Mesothelial cell of epicardium (in vitro differentiated cells): ENCODE data around the gene FMNL2. TPM values are rescaled to one million over a fixed set of nuclear protein-coding genes. Genes with fewer than 3 reads are reported as not detected.

Experiments used
- DNase-seq, 2 experiments: peaks; one replicate each; pipeline ENCODE4 v3.0.0; 2021; ENCODE audit warnings: low spot score in 2 of 2; ENCODE audit not compliant: unreplicated experiment in 2 of 2
- H3K27ac Mint-ChIP-seq: 2 replicates; pipeline ENCODE4 v1.8.0; 2021; ENCODE audit warnings: mixed read lengths
- H3K27me3 Mint-ChIP-seq: 2 replicates; pipeline ENCODE4 v1.8.0; 2021; ENCODE audit warnings: low read depth, mixed read lengths
- H3K36me3 Mint-ChIP-seq: 2 replicates; pipeline ENCODE4 v1.8.0; 2021; ENCODE audit warnings: mixed read lengths
- H3K4me1 Mint-ChIP-seq: 2 replicates; pipeline ENCODE4 v1.8.0; 2021; ENCODE audit warnings: mixed read lengths
- H3K4me3 Mint-ChIP-seq: 2 replicates; pipeline ENCODE4 v1.8.0; 2021; ENCODE audit warnings: mild to moderate bottlenecking, moderate library complexity, mixed read lengths
- H3K9me3 Mint-ChIP-seq: 2 replicates; pipeline ENCODE4 v1.8.0; 2021; ENCODE audit warnings: mixed read lengths
- total RNA-seq: library from RNA; stranded (reverse); gene quantifications from 3 replicates; pipeline ENCODE4 v1.2.1, GENCODE V29; 2021
- TF ChIP-seq, protein P1 (sequence below): fragments of 200-600 bp; sonication (generic); IDR thresholded peaks from one replicate; pipeline ENCODE4 v1.5.0; 2021; ENCODE audit warnings: antibody characterized with exemption; ENCODE audit not compliant: unreplicated experiment

The FMNL2 gene
- total RNA-seq, 1 donor from 2014 or later: 52.6 TPM

GRCh38 chr2:152376385-152376784 is 41.4 kb downstream of the FMNL2 start:
- Mint-ChIP-seq H3K9me3 (no peaks in the 10 kb centered on the region), H3K27me3 (no peaks in the 10 kb centered on the region), H3K27ac (no peak overlapping the region), H3K4me3 (no peak overlapping the region), H3K4me1 (peaks cover 40% of the 10 kb centered on the region), H3K36me3 (no peaks in the 10 kb centered on the region)
- TF ChIP-seq, protein P1, sequence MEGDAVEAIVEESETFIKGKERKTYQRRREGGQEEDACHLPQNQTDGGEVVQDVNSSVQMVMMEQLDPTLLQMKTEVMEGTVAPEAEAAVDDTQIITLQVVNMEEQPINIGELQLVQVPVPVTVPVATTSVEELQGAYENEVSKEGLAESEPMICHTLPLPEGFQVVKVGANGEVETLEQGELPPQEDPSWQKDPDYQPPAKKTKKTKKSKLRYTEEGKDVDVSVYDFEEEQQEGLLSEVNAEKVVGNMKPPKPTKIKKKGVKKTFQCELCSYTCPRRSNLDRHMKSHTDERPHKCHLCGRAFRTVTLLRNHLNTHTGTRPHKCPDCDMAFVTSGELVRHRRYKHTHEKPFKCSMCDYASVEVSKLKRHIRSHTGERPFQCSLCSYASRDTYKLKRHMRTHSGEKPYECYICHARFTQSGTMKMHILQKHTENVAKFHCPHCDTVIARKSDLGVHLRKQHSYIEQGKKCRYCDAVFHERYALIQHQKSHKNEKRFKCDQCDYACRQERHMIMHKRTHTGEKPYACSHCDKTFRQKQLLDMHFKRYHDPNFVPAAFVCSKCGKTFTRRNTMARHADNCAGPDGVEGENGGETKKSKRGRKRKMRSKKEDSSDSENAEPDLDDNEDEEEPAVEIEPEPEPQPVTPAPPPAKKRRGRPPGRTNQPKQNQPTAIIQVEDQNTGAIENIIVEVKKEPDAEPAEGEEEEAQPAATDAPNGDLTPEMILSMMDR: no peak
- DNase-seq: peak in 1 of 2 experiments; percentile 40

DNA sequence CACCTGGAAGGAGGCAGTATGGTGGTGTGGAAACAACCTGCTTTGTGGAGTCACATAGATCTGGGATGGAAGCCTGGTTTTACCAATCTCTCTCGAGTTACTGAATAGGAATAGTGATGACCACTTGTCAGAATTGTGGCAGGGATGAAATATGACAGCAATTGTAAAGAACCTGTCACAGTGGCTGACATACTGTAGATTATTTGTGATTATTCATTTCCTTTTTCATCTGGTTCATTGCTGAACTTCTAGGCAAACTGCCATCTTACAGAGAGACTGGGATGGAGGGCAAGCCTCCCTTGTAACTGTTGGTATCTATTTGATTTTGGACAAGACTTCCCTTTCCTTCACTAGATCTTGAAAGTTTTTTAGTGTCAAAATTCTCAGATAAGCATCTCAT is 42.0 kb downstream of the FMNL2 start:
- H3K36me3 Mint-ChIP-seq: no peaks in the 10 kb centered on the region
- TF ChIP-seq, protein P1: no peak
- H3K4me3 Mint-ChIP-seq: no peak overlapping the region
- no peaks in the 10 kb centered on the region for H3K27me3 Mint-ChIP-seq
- H3K9me3 Mint-ChIP-seq: no peaks in the 10 kb centered on the region
- peaks cover 42% of the 10 kb centered on the region for H3K4me1 Mint-ChIP-seq
- DNase-seq: no peak
- H3K27ac Mint-ChIP-seq: no peak overlapping the region

- Mint-ChIP-seq H3K27ac (no peak overlapping the region), H3K9me3 (no peaks in the 10 kb centered on the region), H3K4me1 (peaks cover 35% of the 10 kb centered on the region), H3K36me3 (no peaks in the 10 kb centered on the region), H3K4me3 (no peak overlapping the region), H3K27me3 (no peaks in the 10 kb centered on the region)
- no peak for DNase-seq
- TF ChIP-seq, protein P1: no peak
Observed at GRCh38 chr2:152379089-152379488, 44.1 kb downstream of the FMNL2 start.

DNA sequence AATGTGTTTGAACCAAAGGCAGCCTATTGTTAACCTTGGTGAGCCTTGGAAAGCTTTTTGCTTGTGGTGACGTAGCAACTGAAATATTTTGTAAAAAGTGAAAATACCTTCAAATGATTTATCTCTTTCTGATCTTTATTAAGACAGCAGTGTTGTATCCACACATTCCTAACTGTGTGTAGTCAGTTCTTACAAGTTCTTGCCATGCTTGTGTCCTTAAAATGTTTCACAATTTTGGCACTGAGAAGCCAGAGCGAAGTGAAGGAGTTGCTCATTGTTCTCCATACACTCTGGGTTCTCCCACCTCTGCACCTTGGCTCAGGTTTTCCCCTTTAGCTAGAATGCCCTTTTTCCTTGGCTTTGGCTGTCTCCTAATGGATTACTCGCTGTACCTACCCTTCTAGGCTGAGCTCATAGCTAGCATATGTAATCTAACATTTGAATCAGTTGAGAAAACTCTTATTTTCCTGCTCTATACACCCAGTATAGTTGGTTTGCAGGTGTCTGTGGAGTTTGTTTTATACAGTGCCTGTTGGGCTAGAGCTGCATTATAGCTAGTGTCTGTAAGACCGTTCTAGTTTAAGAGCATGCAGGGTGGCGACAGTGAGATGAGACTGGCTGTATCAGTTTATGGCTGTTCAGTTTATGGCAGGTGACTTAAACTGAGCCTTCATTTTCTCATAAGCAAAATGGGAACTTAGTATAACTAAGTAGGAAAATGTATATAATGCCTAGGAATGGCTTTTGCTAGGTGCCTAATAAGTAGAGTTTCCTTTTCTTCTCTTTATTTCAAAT is 45.5 kb downstream of the FMNL2 start:
- H3K4me1 Mint-ChIP-seq: peaks cover 41% of the 10 kb centered on the region
- H3K27ac Mint-ChIP-seq: no peak overlapping the region

DNA sequence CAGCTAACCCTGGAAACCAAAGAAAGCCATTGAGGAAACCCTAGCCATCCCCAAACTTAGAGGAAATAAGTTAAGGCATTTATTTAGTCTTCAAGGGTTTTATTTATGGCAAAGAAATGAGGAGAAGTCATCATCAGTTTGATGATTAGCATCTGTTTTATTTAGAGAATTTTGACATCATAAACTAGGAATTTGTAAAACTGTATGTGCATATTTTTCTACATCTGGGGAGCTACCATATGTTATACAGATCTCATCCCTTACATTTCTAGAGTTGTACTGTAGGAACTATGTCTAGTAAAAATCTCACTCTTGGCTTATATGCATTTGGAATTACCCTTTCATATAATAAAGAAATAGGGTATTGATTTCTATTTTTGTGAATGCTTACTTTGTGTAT is 48.7 kb downstream of the FMNL2 start:
- TF ChIP-seq, protein P1: no peak
- Mint-ChIP-seq H3K9me3 (peaks cover 3% of the 10 kb centered on the region), H3K4me3 (no peak overlapping the region), H3K27me3 (no peaks in the 10 kb centered on the region), H3K36me3 (peaks cover 4% of the 10 kb centered on the region), H3K4me1 (peaks cover 49% of the 10 kb centered on the region), H3K27ac (no peak overlapping the region)
- no peak for DNase-seq

More for the DNA sequence above, 45.5 kb downstream of the FMNL2 start:
- no peak overlapping the region for H3K4me3 Mint-ChIP-seq
- H3K9me3 Mint-ChIP-seq: no peaks in the 10 kb centered on the region
- TF ChIP-seq, protein P1: no peak
- H3K27me3 Mint-ChIP-seq: no peaks in the 10 kb centered on the region
- no peak for DNase-seq
- no peaks in the 10 kb centered on the region for H3K36me3 Mint-ChIP-seq

DNA sequence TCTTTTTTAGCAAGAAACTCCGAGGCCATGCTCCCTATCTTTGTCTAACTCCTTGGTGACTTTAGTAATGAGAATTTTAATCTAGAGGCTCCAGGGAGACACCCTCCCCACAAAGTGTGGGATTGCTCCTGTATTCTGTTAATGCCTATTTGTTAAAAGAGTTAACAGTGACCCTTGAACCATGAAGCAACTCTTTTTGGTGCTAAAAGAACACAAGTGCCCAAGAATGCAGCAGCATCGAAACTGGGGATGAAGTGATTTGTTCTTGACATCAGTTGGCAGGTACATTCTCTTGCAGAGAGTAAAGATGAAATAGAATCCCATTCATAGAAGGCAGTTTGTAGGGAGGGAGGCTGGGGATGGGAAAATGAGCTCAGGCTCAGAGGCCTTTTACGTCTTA is 50.0 kb downstream of the FMNL2 start:
- TF ChIP-seq, protein P1: no peak
- DNase-seq: no peak
- Mint-ChIP-seq H3K9me3 (peaks cover 9% of the 10 kb centered on the region), H3K27me3 (no peaks in the 10 kb centered on the region), H3K4me3 (no peak overlapping the region), H3K27ac (no peak overlapping the region), H3K4me1 (peaks cover 46% of the 10 kb centered on the region), H3K36me3 (peaks cover 10% of the 10 kb centered on the region)
